Sigmoid colon (tissue), 7 donors: ENCODE measurements around the gene FOXD2. TPM values are rescaled to one million over a fixed set of nuclear protein-coding genes. Genes with fewer than 3 reads are reported as not detected.

Experiments
- DNase-seq: peaks from one replicate; pipeline ENCODE4 v3.0.0-alpha.2; 2019
- H3K27ac ChIP-seq, 4 donors: fragments of 200-600 bp; sonication (generic); one replicate each; pipeline ENCODE4 v1.5.1; 2016 to 2019; ENCODE audit warnings: mild to moderate bottlenecking in 1 of 4
- H3K27me3 ChIP-seq, 3 donors: fragments of 200-600 bp; sonication (generic); one replicate each; pipeline ENCODE4 v1.5.1; 2019; ENCODE audit warnings: mild to moderate bottlenecking in 1 of 3
- H3K36me3 ChIP-seq, 4 donors: fragments of 200-600 bp; sonication (generic); one replicate each; pipeline ENCODE4 v1.5.1; 2016 to 2019
- H3K4me1 ChIP-seq, 4 donors: fragments of 200-600 bp; sonication (generic); one replicate each; pipeline ENCODE4 v1.5.1; 2017 to 2019
- H3K4me3 ChIP-seq, 4 donors: fragments of 200-600 bp; sonication (generic); one replicate each; pipeline ENCODE4 v1.5.1; 2017 to 2019; ENCODE audit warnings: mild to moderate bottlenecking in 2 of 4, moderate library complexity in 1 of 4
- H3K9me3 ChIP-seq, 4 donors: fragments of 200-600 bp in 3 of 4; sonication (generic) in 3 of 4; one replicate each; pipeline versions ENCODE4 v1.5.1 to v1.6.1; 2013 to 2019
- CTCF ChIP-seq, 4 experiments: fragments of 450-650 bp in 3 of 4; fragments of 200-600 bp in 1 of 4; IDR thresholded peaks; one replicate each; pipeline ENCODE4 v1.5.1; 2016 to 2019; ENCODE audit warnings: antibody characterized with exemption in 4 of 4, mild to moderate bottlenecking in 3 of 4, moderate library complexity in 2 of 4
- EP300 ChIP-seq, 4 donors: sonication (generic); formaldehyde crosslinking; IDR thresholded peaks; one replicate each; pipeline ENCODE4 v1.6.1; 2017; ENCODE audit warnings: antibody characterized with exemption in 4 of 4
- POLR2A ChIP-seq, 2 donors: fragments of 450-650 bp; IDR thresholded peaks; one replicate each; pipeline ENCODE4 v1.6.1; 2016; ENCODE audit warnings: antibody characterized with exemption in 2 of 2, mild to moderate bottlenecking in 2 of 2, moderate library complexity in 2 of 2
- POLR2AphosphoS5 ChIP-seq, 4 donors: sonication (generic); formaldehyde crosslinking; IDR thresholded peaks; one replicate each; pipeline ENCODE4 v1.6.1; 2017; ENCODE audit warnings: antibody characterized with exemption in 4 of 4
- WGBS, 2 donors: extraction: QIAGEN DNeasy Blood & Tissue Kit; methylation state at CpG; one replicate each; pipeline ENCODE4 v1.1.7; 2013; 5-methylcytosine and 5-hydroxymethylcytosine counted together
- intact Hi-C: fragments of 100-400 bp; cut with DNase I; formaldehyde crosslinking; loops from one replicate; pipeline ENCODE4 v1.15.1; 2023
- polyA plus RNA-seq, 3 donors: library from polyadenylated mRNA; stranded (reverse); fragments of 200-250 nt; gene quantifications; one replicate each; pipeline ENCODE4 v1.2.3, GENCODE V29; 2013
- total RNA-seq, 4 donors: library from RNA; depleted of rRNA; stranded (reverse); fragments of >200 nt; gene quantifications; one replicate each; pipeline ENCODE4 v1.1.0, GENCODE V29; 2016
- donor health status: healthy with polysubstance abuse.
- donor health status: Bipolar disorder and iron deficiency.
- donor health status: healthy.

The FOXD2 gene
- total and polyA plus RNA-seq, 7 donors: under 0.01 to 4.9 (median 3.0) TPM; not detected in 2

DNA sequence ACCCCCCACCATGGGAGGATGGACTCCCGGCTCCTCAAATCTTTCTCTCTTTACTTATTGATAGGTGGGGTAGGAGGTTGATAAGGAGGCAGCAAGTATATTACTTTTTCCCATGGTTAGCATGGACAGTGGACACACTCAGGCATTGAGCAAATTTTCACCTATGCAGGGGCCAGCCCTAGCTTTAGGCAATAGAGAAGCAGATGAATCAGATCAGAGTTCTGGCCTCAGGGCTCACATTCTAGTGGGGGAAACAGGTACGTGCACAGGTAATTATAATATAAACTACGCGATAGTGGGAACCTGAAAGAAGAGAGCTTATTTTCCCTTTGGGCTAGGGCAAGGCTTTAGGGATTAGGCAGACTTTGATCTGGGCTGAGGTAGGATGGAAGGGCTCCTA is 35.3 kb upstream of the FOXD2 start:
- DNase-seq: no peak

DNA sequence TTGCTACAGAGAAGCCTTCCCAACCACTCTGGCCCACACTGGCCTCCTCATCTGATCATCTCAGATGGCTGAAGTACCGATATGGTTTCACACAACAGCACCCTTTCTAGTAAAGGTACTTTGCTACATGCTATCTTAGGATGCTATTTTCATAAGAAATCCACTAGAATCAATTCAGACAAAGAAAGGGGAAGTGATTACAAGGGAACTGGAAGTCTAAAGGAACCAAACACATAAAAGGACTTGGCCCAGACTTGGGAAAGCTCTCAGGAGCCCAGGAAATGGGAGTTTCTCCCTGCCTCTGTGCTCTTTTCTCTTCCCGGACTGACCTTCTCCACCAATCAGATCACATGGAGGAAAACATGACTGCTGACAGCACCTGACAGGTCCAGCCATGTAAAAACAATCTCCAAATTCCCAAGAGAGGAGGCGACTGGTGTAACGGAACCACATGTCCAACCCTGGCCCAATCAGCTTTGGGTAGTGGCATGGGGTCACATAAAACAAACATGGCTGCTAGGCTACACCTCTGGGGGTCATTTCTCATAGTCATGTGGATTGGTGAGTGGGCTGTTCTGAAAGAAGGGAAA is 34.4 kb upstream of the FOXD2 start:
- Histone ChIP-seq H3K4me1 (no peaks in the 10 kb centered on the region), H3K36me3 (no peaks in the 10 kb centered on the region), H3K27ac (no peak overlapping the region), H3K9me3 (no peaks in the 10 kb centered on the region), H3K4me3 (no peak overlapping the region), H3K27me3 (peaks cover 0 to 37% (median 15%) of the 10 kb centered on the region in 3 donors)
- no peak for DNase-seq
- intact Hi-C loops: no loop called here
- TF ChIP-seq POLR2AphosphoS5 (IDR thresholded peaks at IDR 0.05) (no peak), POLR2A (IDR thresholded peaks at IDR 0.05) (no peak), EP300 (IDR thresholded peaks at IDR 0.05) (no peak), CTCF (IDR thresholded peaks at IDR 0.05) (no peak)
- WGBS, 2 donors: 93 to 94% methylated on average over 4 of the region's 4 CpGs

More for the DNA sequence above, 35.3 kb upstream of the FOXD2 start:
- Histone ChIP-seq H3K27ac (no peak overlapping the region), H3K27me3 (peaks cover 0 to 41% (median 15%) of the 10 kb centered on the region in 3 donors), H3K36me3 (no peaks in the 10 kb centered on the region), H3K9me3 (no peaks in the 10 kb centered on the region), H3K4me3 (no peak overlapping the region), H3K4me1 (no peaks in the 10 kb centered on the region)
- WGBS, 2 donors: 92 to 95% methylated on average over 4 of the region's 4 CpGs
- intact Hi-C loops: no loop called here
- no peak for TF ChIP-seq CTCF (IDR thresholded peaks at IDR 0.05)
- no peak for TF ChIP-seq POLR2A (IDR thresholded peaks at IDR 0.05)
- TF ChIP-seq POLR2AphosphoS5 (IDR thresholded peaks at IDR 0.05): no peak
- TF ChIP-seq EP300 (IDR thresholded peaks at IDR 0.05): no peak

DNA sequence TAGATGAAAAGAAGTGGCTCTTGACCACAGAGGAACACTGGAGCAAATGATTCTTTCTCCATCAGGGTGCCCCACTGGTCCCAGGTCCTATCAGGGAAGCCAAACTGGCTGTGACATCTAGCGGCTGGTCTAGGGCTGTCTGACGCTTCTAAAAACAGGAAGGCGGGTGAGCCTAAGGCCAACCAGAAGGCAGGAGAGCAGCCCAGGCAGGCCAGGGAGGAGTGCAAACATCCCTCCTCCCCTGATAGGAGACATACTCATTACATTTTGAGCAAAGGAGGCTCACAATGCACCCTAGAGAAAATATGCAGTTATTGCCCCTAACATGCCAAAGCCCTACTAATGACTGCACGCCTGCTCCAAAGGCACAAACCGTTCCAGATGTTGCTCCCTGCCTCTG is 32.1 kb upstream of the FOXD2 start:
- TF ChIP-seq EP300 (IDR thresholded peaks at IDR 0.05) (no peak), POLR2AphosphoS5 (IDR thresholded peaks at IDR 0.05) (no peak), POLR2A (IDR thresholded peaks at IDR 0.05) (no peak), CTCF (IDR thresholded peaks at IDR 0.05) (no peak)
- WGBS, 2 donors: 84 to 89% methylated on average over 5 of the region's 5 CpGs
- Histone ChIP-seq H3K27ac (no peak overlapping the region), H3K4me3 (no peak overlapping the region), H3K4me1 (no peaks in the 10 kb centered on the region), H3K27me3 (peaks cover 0 to 21% (median 8%) of the 10 kb centered on the region in 3 donors), H3K36me3 (no peaks in the 10 kb centered on the region), H3K9me3 (no peaks in the 10 kb centered on the region)
- DNase-seq: no peak
- intact Hi-C loops: no loop called here

GRCh38 chr1:47406966-47407365 is 30.9 kb upstream of the FOXD2 start:
- H3K27ac ChIP-seq: no peak overlapping the region
- no peak for TF ChIP-seq POLR2A (IDR thresholded peaks at IDR 0.05)
- TF ChIP-seq CTCF (IDR thresholded peaks at IDR 0.05): no peak
- no peak for TF ChIP-seq POLR2AphosphoS5 (IDR thresholded peaks at IDR 0.05)
- DNase-seq: no peak
- H3K9me3 ChIP-seq: no peaks in the 10 kb centered on the region
- H3K36me3 ChIP-seq: no peaks in the 10 kb centered on the region
- 95 to 97% methylated on average over 5 of the region's 5 CpGs for WGBS, 2 donors
- intact Hi-C loops: no loop called here
- peaks cover 0 to 18% (median 2%) of the 10 kb centered on the region in 3 donors for H3K27me3 ChIP-seq
- no peaks in the 10 kb centered on the region for H3K4me1 ChIP-seq
- no peak overlapping the region for H3K4me3 ChIP-seq

- Histone ChIP-seq H3K36me3 (no peaks in the 10 kb centered on the region), H3K4me3 (no peak overlapping the region), H3K27me3 (peaks cover 0 to 18% (median 0%) of the 10 kb centered on the region in 3 donors), H3K4me1 (no peaks in the 10 kb centered on the region), H3K27ac (no peak overlapping the region), H3K9me3 (no peaks in the 10 kb centered on the region)
- TF ChIP-seq POLR2AphosphoS5 (IDR thresholded peaks at IDR 0.05) (no peak), CTCF (IDR thresholded peaks at IDR 0.05) (no peak), POLR2A (IDR thresholded peaks at IDR 0.05) (no peak), EP300 (IDR thresholded peaks at IDR 0.05) (no peak)
- 88 to 89% methylated on average over 3 of the region's 3 CpGs for WGBS, 2 donors
- intact Hi-C loops: no loop called here
- DNase-seq: no peak
Observed at GRCh38 chr1:47407481-47407880, 30.4 kb upstream of the FOXD2 start.
